Brain microvascular endothelial cell (primary cell): ENCODE results near the gene ELF2.
"Not testable (repeated sequence)": the region's sequence is repeated elsewhere in the genome, so short reads cannot be mapped to it uniquely, and the experiment has no call there.

Experiments
- DNase-seq: peaks from one replicate; pipeline ENCODE4 v3.0.0-alpha.2; 2020
- H3K27ac ChIP-seq: fragments of 250-450 bp; sonication (Bioruptor Pico); 2 replicates; pipeline ENCODE4 v1.5.1; 2020; ENCODE audit warnings: mild to moderate bottlenecking, moderate library complexity
- H3K27me3 ChIP-seq: fragments of 250-450 bp; sonication (Bioruptor Pico); replicated peaks from 2 replicates; pipeline ENCODE4 v1.5.1; 2020; ENCODE audit warnings: mild to moderate bottlenecking
- H3K36me3 ChIP-seq: fragments of 250-450 bp; sonication (Bioruptor Pico); replicated peaks from 2 replicates; pipeline ENCODE4 v1.5.1; 2020; ENCODE audit warnings: mild to moderate bottlenecking
- H3K4me3 ChIP-seq: 2 replicates; pipeline ENCODE4 v1.5.1; 2011; ENCODE audit warnings: low read depth, mild to moderate bottlenecking, control low read depth, low read length, moderate library complexity
- CTCF ChIP-seq: IDR thresholded peaks from 2 replicates; pipeline ENCODE4 v1.5.1; 2011; ENCODE audit warnings: low read depth, mild to moderate bottlenecking, moderate library complexity, low read length, control low read depth, inconsistent platforms; ENCODE audit errors: missing control alignments
- in situ Hi-C: cut with HindIII; loops from 2 replicates; pipeline ENCODE4 v1.10.0; 2017; ENCODE audit warnings: low sequenced_read_pairs, low pct_ligation_motif_present

Gene ELF2

GRCh38 chr4:139076016-139076744, 100.8 kb downstream of the ELF2 start:
- no peak for TF ChIP-seq CTCF
- H3K27ac ChIP-seq = no peak overlapping the region
- no peak for DNase-seq
- in situ Hi-C loops = no loop called here
- H3K27me3 ChIP-seq = no peaks in the 10 kb centered on the region
- peaks cover 8% of the 10 kb centered on the region for H3K36me3 ChIP-seq
- H3K4me3 ChIP-seq = no peak overlapping the region

- Histone ChIP-seq H3K36me3 (peaks cover 44% of the 10 kb centered on the region), H3K27ac (no peak overlapping the region), H3K4me3 (no peak overlapping the region), H3K27me3 (no peaks in the 10 kb centered on the region)
- no peak for TF ChIP-seq CTCF
- in situ Hi-C loops = no loop called here
- no peak for DNase-seq
These were observed 116.4 kb downstream of the ELF2 start for GRCh38 chr4:139060591-139060990.

GRCh38 chr4:139059026-139059425, 118.0 kb downstream of the ELF2 start:
- H3K36me3 ChIP-seq = peaks cover 39% of the 10 kb centered on the region
- H3K27me3 ChIP-seq, H3K27ac ChIP-seq, H3K4me3 ChIP-seq, in situ Hi-C loops, DNase-seq: not testable (repeated sequence)

GRCh38 chr4:139054791-139055505, 122.1 kb downstream of the ELF2 start:
- peaks cover 26% of the 10 kb centered on the region for H3K36me3 ChIP-seq
- H3K27me3 ChIP-seq = no peaks in the 10 kb centered on the region
- TF ChIP-seq CTCF = no peak
- no peak overlapping the region for H3K4me3 ChIP-seq
- in situ Hi-C loops = no loop called here
- no peak overlapping the region for H3K27ac ChIP-seq
- no peak for DNase-seq

GRCh38 chr4:139053909-139054308, 123.1 kb downstream of the ELF2 start:
- no peak overlapping the region for H3K27ac ChIP-seq
- in situ Hi-C loops = no loop called here
- TF ChIP-seq CTCF = no peak
- H3K27me3 ChIP-seq = no peaks in the 10 kb centered on the region
- DNase-seq = no peak
- peaks cover 18% of the 10 kb centered on the region for H3K36me3 ChIP-seq
- H3K4me3 ChIP-seq = no peak overlapping the region

- in situ Hi-C loops = no loop called here
- Histone ChIP-seq H3K27me3 (no peaks in the 10 kb centered on the region), H3K27ac (no peak overlapping the region), H3K4me3 (no peak overlapping the region), H3K36me3 (peaks cover 21% of the 10 kb centered on the region)
- no peak for DNase-seq
- TF ChIP-seq CTCF = no peak
These were observed 126.6 kb downstream of the ELF2 start for GRCh38 chr4:139050446-139050845.
